Stomach (tissue), 4 donors: ENCODE results near the gene SEMA3A.

ENCODE experiments used
- EP300 ChIP-seq: sonication (generic); formaldehyde crosslinking; IDR thresholded peaks from one replicate; pipeline ENCODE4 v1.6.1; 2017; ENCODE audit warnings: antibody characterized with exemption
- POLR2AphosphoS5 ChIP-seq, 3 donors: sonication (generic); formaldehyde crosslinking; IDR thresholded peaks; one replicate each; pipeline ENCODE4 v1.6.1; 2016; ENCODE audit warnings: antibody characterized with exemption in 3 of 3
- TF ChIP-seq, protein P1 (sequence below), 7 experiments: fragments of 450-650 bp in 4 of 7; fragments of 200-600 bp in 3 of 7; sonication (generic) in 3 of 7; IDR thresholded peaks; one replicate each; pipeline ENCODE4 v1.5.1; 2016 to 2019; ENCODE audit warnings: antibody characterized with exemption in 7 of 7, control low read depth in 2 of 7, mild to moderate bottlenecking in 1 of 7

DNA sequence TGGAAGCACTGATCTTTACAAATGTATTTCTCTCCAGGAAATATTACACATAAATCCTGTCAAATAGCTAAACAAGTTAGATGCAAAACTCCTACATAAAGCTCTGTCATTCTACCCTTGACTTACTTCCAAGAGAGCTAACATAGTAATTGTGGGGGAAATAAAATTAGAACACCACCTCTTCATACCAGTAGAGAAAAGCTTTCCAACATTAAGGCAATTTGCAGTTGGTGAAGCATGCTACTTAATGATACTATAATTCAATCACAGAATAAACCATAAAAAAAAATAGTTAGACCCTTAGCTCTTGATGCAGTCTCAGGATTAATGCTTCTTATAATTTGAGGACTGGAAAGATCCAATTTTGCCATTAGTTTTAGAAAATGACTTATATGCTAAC lies 35.2 kb downstream of the SEMA3A start:
- TF ChIP-seq, protein P1, sequence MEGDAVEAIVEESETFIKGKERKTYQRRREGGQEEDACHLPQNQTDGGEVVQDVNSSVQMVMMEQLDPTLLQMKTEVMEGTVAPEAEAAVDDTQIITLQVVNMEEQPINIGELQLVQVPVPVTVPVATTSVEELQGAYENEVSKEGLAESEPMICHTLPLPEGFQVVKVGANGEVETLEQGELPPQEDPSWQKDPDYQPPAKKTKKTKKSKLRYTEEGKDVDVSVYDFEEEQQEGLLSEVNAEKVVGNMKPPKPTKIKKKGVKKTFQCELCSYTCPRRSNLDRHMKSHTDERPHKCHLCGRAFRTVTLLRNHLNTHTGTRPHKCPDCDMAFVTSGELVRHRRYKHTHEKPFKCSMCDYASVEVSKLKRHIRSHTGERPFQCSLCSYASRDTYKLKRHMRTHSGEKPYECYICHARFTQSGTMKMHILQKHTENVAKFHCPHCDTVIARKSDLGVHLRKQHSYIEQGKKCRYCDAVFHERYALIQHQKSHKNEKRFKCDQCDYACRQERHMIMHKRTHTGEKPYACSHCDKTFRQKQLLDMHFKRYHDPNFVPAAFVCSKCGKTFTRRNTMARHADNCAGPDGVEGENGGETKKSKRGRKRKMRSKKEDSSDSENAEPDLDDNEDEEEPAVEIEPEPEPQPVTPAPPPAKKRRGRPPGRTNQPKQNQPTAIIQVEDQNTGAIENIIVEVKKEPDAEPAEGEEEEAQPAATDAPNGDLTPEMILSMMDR (IDR thresholded peaks at IDR 0.05) = no peak
- TF ChIP-seq EP300 (no peak), POLR2AphosphoS5 (IDR thresholded peaks at IDR 0.05) (no peak)
